Large intestine (tissue), 3 donors: ENCODE data around the gene GTF3C5. TPM values are rescaled to one million over a fixed set of nuclear protein-coding genes. Genes with fewer than 3 reads are reported as not detected.

ENCODE experiments used
- DNase-seq, 2 donors: peaks; one replicate each; pipeline versions ENCODE4 v3.0.0 to v3.0.0-alpha.2; 2013
- H3K27ac ChIP-seq: one replicate; pipeline ENCODE4 v1.5.1; 2013; ENCODE audit warnings: low read length
- H3K27me3 ChIP-seq: 2 replicates; pipeline ENCODE4 v1.6.1; 2013; ENCODE audit warnings: low read length; ENCODE audit not compliant: control insufficient read depth, insufficient read depth
- H3K36me3 ChIP-seq: 2 replicates; pipeline ENCODE4 v1.6.1; 2013; ENCODE audit warnings: low read length; ENCODE audit not compliant: control insufficient read depth, insufficient read depth
- H3K4me1 ChIP-seq: one replicate; pipeline ENCODE4 v1.6.1; 2013; ENCODE audit warnings: low read length; ENCODE audit not compliant: control insufficient read depth, insufficient read depth
- H3K4me3 ChIP-seq: one replicate; pipeline ENCODE4 v1.5.1; 2013; ENCODE audit warnings: low read length
- H3K9me3 ChIP-seq: one replicate; pipeline ENCODE4 v1.6.1; 2013; ENCODE audit warnings: mild to moderate bottlenecking, low read depth, low read length, moderate library complexity; ENCODE audit not compliant: control insufficient read depth
- whole genome bisulfite sequencing: methylation state at CpG from one replicate; pipeline ENCODE4 v1.1.5; 2013; ENCODE audit warnings: low lambda C conversion rate; ENCODE audit not compliant: insufficient coverage; 5-methylcytosine and 5-hydroxymethylcytosine counted together
- polyA plus RNA-seq: library from polyadenylated mRNA; unstranded; fragments of 120-200 nt; gene quantifications from one replicate; pipeline ENCODE4 v1.2.1, GENCODE V29; 2013

Gene GTF3C5
- polyA plus RNA-seq, 1 donor: 54.8 TPM

- peaks cover 81% of the 10 kb centered on the region for H3K36me3 ChIP-seq
- WGBS: no CpG with 5 or more reads among the region's 12 CpGs
Measured at GRCh38 chr9:133099726-133100505, 69.1 kb downstream of the GTF3C5 start.

GRCh38 chr9:133100506-133101355, 69.9 kb downstream of the GTF3C5 start:
- Histone ChIP-seq H3K4me3 (no peak overlapping the region), H3K36me3 (peaks cover 87% of the 10 kb centered on the region), H3K4me1 (peaks cover 15% of the 10 kb centered on the region), H3K9me3 (peaks cover 7% of the 10 kb centered on the region), H3K27ac (peak overlapping the region; percentile 79), H3K27me3 (no peaks in the 10 kb centered on the region)
- no peak for DNase-seq
- WGBS: no CpG with 5 or more reads among the region's 13 CpGs

More at GRCh38 chr9:133099726-133100505, 69.1 kb downstream of the GTF3C5 start:
- peak overlapping the region; percentile 79 for H3K27ac ChIP-seq
- peaks cover 15% of the 10 kb centered on the region for H3K4me1 ChIP-seq
- no peaks in the 10 kb centered on the region for H3K27me3 ChIP-seq
- H3K4me3 ChIP-seq: no peak overlapping the region
- DNase-seq: peak in 1 of 2 donors; percentile 56
- peaks cover 10% of the 10 kb centered on the region for H3K9me3 ChIP-seq

GRCh38 chr9:133101356-133102189, 70.8 kb downstream of the GTF3C5 start:
- Histone ChIP-seq H3K27ac (no peak overlapping the region), H3K4me1 (peaks cover 15% of the 10 kb centered on the region), H3K36me3 (peaks cover 93% of the 10 kb centered on the region), H3K9me3 (peaks cover 7% of the 10 kb centered on the region), H3K27me3 (no peaks in the 10 kb centered on the region), H3K4me3 (no peak overlapping the region)
- DNase-seq: no peak
- no CpG with 5 or more reads among the region's 32 CpGs for WGBS

DNA sequence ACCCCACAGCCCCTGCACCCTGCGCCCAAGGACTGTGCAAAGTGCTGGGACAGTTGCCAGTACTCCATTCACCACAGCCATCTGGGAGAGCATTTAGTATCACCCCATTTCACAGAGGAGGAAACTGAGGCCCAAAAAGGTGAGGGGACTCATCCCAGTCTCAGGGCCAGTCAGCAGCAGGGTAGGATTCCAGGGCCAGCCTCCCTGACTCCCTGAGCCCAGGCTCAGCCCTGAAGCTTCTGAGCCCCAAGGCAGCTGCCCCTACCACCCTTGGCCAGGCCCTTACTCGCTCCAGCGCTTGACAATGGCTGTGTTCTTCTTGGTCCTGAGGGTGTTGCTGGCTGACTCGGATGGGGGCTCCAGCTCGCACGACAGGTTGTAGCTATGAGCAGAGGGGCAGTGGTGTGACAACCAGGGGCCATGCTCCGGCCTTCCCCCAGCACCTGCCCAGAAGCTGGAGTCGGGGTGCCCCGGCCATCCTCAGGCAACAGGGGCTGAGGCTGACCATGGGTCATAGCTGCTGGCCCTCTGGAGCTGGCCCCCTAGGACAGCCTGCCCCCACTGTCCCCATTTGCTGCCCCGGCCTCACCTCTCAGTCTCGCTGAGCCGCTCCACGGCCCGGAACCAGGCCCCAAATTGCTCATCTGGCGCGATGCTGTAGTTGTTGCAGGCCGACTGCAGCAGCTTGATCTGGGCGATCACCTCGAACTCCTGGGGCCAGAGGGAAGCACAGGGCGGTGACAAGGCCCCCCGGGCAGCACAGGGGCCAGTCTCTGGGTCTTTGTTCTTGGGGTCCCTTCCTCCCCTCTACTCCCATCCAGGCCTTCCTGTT, 71.6 kb downstream of the GTF3C5 start:
- H3K27me3 ChIP-seq: no peaks in the 10 kb centered on the region
- no CpG with 5 or more reads among the region's 21 CpGs for WGBS
- H3K4me1 ChIP-seq: peaks cover 15% of the 10 kb centered on the region
- no peak for DNase-seq
- no peak overlapping the region for H3K4me3 ChIP-seq
- peaks cover 2% of the 10 kb centered on the region for H3K9me3 ChIP-seq
- H3K36me3 ChIP-seq: peaks cover 94% of the 10 kb centered on the region
- no peak overlapping the region for H3K27ac ChIP-seq

DNA sequence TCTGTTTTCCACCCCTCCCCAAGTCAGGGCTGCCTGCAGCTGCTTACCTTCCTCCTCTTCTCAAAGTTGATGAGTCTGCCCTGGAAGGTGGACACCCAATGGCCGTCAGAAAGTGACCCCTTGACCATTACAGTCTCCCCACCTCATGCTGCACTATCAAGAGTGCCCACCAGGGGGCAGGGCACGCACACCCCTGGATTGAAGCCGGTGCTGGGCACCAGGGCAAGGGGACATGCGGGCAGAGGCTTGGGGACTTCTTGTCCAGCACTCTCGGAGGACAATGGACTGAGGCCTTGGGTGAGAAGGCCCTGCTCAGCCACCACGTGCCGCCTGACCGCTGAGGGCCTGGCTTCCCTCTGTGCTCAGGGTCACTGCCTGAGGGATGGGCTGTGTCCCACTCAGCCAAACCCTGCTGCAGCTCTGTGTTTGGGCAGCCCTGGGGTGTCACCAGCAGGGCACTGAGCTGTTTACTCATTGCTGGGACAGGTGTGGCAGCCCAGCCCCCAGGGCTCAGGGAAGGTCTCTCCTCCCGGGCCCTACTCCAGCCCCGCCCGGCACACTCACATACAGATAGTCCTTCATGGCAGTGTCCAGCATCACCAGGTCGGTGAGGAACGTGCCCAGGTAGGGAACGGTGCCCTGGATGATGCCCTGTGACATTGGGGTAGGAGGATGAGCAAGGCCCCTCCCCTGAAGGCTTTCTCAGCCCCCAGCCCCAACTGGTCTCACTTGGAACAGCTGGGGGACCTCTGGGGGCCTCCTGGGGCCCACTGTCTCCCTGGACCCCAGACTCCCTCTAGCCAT, 72.6 kb downstream of the GTF3C5 start:
- peaks cover 15% of the 10 kb centered on the region for H3K4me1 ChIP-seq
- H3K27me3 ChIP-seq: no peaks in the 10 kb centered on the region
- DNase-seq: peak in 1 of 2 donors; percentile 43
- no peak overlapping the region for H3K4me3 ChIP-seq
- H3K9me3 ChIP-seq: no peaks in the 10 kb centered on the region
- H3K36me3 ChIP-seq: peaks cover 94% of the 10 kb centered on the region
- WGBS: no CpG with 5 or more reads among the region's 14 CpGs
- no peak overlapping the region for H3K27ac ChIP-seq

- H3K4me1 ChIP-seq: peaks cover 15% of the 10 kb centered on the region
- WGBS: no CpG with 5 or more reads among the region's 12 CpGs
- no peak for DNase-seq
- H3K4me3 ChIP-seq: no peak overlapping the region
- H3K9me3 ChIP-seq: no peaks in the 10 kb centered on the region
- H3K36me3 ChIP-seq: peaks cover 94% of the 10 kb centered on the region
- no peak overlapping the region for H3K27ac ChIP-seq
- no peaks in the 10 kb centered on the region for H3K27me3 ChIP-seq
Measured at GRCh38 chr9:133103987-133104505, 73.2 kb downstream of the GTF3C5 start.

DNA sequence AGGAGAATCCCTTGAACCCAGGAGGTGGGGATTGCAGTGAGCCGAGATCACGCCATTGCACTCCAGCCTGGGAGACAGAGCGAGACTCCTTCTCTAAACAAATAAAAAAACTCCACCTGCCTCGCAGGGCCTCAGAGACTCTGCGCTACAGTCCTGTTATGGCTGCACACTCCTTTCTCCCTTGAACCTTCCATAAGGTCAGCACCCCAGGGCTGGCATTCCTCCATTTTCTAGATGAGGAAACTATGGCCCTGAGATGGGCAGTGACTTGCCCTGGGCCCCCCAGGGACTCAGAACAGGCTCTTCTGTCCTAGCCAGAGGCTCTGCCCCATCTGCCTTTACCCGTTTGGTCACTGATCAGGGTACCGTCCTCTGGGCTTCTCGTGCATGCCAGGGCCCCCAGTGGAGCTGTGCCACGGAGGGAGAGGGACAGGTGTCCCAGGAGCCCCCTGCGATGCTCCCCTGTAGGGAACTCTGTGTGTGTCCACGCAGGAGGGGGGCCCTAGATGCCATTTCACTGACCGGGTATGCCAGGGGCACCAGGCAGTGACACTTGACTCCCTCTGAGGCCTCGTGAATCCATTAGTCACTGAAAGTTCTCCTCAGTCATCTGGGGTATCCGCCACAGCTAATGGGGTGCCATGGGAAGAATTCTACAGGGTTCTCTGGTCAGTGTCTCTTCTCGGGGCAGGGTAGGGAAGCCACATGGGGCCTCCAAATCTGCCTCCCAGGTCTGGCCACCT, 74.1 kb downstream of the GTF3C5 start:
- Histone ChIP-seq H3K36me3 (peaks cover 95% of the 10 kb centered on the region), H3K9me3 (no peaks in the 10 kb centered on the region), H3K27ac (no peak overlapping the region), H3K27me3 (no peaks in the 10 kb centered on the region), H3K4me3 (no peak overlapping the region), H3K4me1 (peaks cover 12% of the 10 kb centered on the region)
- no peak for DNase-seq
- no CpG with 5 or more reads among the region's 15 CpGs for WGBS

DNA sequence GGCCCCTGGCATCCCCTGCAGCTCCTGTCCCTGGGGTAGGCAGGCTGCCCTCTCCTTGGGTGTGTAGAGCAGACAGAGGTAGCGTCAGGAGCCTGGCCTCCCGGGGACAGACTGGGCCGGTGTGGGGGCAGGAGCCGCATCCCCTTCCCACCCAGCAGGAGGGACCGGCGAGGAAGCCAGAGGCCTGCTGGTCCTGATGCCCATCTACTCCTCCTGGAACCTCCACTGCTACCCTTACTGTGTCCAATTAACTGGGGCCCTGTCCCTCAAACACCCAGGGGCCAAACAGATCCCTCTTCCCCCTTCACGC, 74.6 kb downstream of the GTF3C5 start:
- H3K36me3 ChIP-seq: peaks cover 95% of the 10 kb centered on the region
- H3K27ac ChIP-seq: no peak overlapping the region
- H3K4me3 ChIP-seq: no peak overlapping the region
- no CpG with 5 or more reads among the region's 7 CpGs for WGBS
- no peak for DNase-seq
- no peaks in the 10 kb centered on the region for H3K9me3 ChIP-seq
- H3K4me1 ChIP-seq: peaks cover 6% of the 10 kb centered on the region
- no peaks in the 10 kb centered on the region for H3K27me3 ChIP-seq
